PC-3 (cell line): Measurements from ENCODE around the gene PRKN.

Experiments
- CTCF ChIP-seq: fragments of 300-600 bp; sonication (generic); conservative IDR thresholded peaks from 2 replicates; pipeline ENCODE4 v1.5.1; 2017; ENCODE audit warnings: antibody characterized with exemption, low read depth, mild to moderate bottlenecking, low read length
- EZH2 ChIP-seq: fragments of 300-600 bp; sonication (generic); IDR thresholded peaks from one replicate; pipeline ENCODE4 v1.6.1; 2017; ENCODE audit warnings: antibody characterized with exemption, mild to moderate bottlenecking, low read length; ENCODE audit not compliant: unreplicated experiment
- EZH2phosphoT487 ChIP-seq: fragments of 300-600 bp; sonication (generic); IDR thresholded peaks from 2 replicates; pipeline ENCODE4 v1.6.1; 2018; ENCODE audit warnings: mild to moderate bottlenecking, antibody characterized with exemption, low read length, borderline replicate concordance

GRCh38 chr6:161507375-161507774 is 1220.2 kb downstream of the PRKN start:
- TF ChIP-seq CTCF (no peak), EZH2phosphoT487 (no peak), EZH2 (no peak)
